ENCODE measurements around the gene ATG4B.

- TF ChIP-seq POLR2A (IDR thresholded peaks at IDR 0.05; ENCODE audit: low read depth, low read length) (no peak), POLR2AphosphoS5 (IDR thresholded peaks at IDR 0.05; ENCODE audit: low read depth, low read length) (no peak)
Measured at GRCh38 chr2:241677392-241677791, 39.9 kb downstream of the ATG4B start.

Data from GM12892 (cell line).